Measurements from ENCODE around the gene CDK6.

Gene CDK6

DNA sequence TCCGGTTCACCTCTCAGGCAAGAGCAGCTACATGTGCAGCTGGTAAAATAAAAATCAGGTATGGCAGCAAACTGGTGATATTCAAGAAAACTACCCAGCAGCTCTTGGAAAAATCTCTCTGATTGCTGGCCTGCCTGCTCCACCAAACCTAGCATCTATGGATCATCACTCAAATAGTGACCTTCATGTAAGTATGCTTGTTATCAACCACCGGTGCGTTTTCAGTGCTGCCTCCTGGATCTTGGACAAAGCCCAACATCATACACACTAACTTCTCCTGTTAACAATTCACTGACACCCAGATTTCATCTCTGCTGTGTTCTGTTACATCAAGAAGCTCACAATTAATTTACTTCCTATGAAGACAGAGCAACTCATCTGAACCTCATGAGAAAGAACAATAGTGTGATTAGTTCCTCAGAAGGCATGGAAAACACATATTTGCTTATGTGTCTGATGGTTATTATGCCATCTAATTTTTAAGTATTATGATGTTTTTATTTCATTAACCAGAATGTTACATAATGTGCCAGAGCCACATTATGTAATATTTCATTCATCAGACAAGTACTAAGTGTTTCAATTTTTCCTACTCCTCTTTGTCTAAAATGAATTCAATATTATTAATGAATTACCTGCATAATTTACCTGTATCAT, 8.8 kb downstream of the CDK6 start:
- no peak for DNase-seq (ENCODE audit: low read depth in 2 of 2)

DNA sequence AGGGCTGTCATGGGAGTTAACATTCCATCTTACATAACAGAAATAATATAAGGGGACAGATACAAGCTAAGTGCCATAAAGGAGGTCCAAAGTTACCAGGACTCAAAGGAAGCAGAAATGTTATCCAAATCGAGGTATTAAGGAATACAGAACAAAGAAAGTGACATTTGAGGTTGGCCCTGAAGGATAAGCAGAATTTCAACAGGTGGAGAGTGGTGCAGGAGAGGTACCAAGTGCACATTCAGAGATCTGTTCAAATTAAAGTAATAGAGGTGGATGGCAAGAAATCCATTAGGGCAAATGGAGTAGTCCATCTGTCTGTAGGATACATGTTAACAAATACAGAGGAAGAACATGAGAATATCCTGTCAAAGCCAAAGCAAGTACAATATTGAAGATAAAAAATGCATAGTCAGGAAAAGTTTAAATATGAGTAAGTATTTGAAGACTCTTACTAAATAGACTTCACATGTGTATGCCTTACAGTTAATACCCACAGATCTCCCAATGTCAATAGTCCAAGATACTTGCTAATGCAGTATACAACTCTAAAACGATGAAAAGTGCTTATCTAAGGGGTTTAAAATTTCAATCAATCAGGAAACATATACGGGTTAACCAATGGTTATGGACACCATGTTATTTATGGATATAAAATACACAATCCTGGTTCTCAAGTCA, 10.0 kb downstream of the CDK6 start:
- DNase-seq (ENCODE audit: low read depth in 2 of 2): no peak

DNA sequence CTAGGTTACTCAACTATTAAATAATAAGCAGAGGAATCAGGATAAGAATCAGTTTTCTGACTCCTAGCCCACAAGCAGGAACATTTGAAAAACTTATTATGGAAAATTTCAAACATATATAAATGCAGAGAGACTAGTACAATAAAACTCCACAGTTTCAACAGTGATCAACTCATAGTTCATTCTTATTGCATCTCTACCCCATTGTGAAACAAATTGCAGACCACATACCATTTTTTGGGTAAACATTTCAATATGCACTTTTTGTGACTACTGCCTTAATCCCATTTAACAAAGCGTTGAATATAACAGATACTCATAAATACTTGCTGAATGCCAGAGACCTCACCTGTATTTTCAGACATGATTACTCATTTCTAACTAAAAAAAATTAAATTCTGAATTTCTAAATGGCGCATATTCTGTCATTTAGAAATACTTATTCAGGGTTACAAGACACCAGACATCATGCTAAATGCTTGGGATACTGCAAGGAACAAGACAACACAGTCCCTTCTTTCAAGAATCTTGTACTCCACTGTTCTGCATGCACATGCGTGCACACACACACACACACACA, 11.4 kb downstream of the CDK6 start:
- no peak for DNase-seq (ENCODE audit: low read depth in 2 of 2)

DNA sequence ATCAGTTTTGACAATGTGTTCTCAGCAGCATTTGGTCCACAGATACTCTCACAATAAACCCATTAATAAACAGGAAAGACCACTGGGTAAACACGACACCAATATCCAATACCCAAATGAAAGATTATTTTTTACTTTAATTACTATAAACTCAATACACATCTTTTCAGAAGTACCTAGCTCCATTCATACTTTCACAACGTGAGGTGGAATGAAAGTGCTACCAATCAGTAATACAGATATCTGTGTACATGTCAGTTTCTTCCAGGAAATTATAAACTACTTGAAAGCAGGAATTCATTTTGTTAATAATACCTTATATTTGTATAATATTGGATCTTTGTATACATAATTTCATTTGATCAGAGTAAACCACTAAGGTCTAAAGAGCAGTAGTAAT, 11.9 kb downstream of the CDK6 start:
- no peak for DNase-seq (ENCODE audit: low read depth in 2 of 2)

DNA sequence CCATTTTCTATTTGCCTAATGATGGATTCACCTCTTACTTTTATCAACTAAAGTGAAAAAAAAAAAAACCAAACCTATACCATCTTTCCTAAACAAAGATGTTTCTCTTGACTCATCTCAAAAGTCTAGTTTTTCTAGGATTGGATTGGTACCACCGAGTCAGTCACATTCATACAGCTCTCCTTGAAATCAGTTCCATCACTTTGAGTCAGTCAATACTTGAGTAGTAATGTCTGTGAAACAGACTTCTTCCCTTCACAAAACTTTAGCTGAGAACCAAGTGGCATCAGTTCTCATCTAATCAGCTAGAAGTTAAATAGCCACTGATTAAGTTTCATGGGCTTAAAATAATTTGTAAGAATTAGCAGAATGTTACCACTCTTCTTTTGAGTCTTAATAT, 13.3 kb downstream of the CDK6 start:
- DNase-seq (ENCODE audit: low read depth in 2 of 2): no peak

DNA sequence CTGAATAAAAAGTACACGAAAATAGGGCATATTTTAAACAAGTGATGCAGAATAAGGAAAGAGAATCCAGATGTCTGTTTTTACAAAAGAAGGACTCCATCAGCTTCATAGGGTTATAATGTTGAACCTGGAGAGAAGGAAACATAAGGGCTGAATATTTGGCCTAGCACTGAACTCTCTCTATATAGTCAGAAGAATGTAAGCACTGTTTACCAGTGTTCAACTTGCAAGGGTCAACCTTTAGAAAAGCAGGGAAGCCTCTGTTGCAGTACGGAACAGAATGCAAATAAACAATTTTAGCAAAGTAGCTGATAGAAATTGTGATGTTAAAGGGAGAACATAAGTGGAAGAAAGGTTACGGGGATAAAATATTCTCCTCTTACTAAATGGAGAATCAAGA, 16.2 kb downstream of the CDK6 start:
- no peak for DNase-seq (ENCODE audit: low read depth in 2 of 2)

DNA sequence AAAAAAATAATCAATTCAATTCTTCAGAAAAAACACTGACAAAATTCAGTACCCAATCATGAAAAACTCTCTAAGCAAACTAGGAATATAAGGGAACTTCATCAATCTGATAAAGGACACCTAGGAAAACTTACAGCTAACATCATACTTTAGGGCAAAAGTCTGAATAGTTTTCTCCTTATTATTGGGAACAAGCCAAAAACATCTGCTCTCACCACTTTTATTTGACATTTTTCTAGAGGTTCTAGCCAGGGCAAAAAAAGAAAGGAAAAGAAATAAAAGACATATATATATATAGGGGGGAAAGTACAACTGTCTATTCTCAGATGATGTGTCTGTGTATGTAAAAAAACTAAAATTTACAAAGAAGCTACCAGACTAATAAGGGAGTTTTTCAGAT, 19.0 kb downstream of the CDK6 start:
- no peak for DNase-seq (ENCODE audit: low read depth in 2 of 2)

DNA sequence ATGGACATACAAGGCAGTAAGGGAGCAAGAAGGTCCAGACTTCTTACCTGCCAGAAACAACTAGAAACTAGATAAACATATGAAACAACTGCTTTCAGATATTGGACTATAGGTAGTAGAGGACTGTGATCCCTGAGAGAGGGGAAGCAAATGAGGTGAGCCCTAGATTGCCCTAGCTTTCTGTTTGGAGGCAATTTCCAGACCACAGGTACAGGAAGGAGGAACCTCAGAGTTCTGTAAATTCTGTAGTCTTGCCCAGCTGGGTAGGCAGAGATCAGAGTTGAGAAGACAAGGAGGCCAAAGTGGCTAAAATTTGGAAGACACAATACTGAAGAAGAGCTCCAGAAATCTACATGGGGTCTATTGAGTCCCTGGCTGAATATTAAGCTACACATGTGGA, 21.0 kb downstream of the CDK6 start:
- DNase-seq (ENCODE audit: low read depth in 2 of 2): no peak

DNA sequence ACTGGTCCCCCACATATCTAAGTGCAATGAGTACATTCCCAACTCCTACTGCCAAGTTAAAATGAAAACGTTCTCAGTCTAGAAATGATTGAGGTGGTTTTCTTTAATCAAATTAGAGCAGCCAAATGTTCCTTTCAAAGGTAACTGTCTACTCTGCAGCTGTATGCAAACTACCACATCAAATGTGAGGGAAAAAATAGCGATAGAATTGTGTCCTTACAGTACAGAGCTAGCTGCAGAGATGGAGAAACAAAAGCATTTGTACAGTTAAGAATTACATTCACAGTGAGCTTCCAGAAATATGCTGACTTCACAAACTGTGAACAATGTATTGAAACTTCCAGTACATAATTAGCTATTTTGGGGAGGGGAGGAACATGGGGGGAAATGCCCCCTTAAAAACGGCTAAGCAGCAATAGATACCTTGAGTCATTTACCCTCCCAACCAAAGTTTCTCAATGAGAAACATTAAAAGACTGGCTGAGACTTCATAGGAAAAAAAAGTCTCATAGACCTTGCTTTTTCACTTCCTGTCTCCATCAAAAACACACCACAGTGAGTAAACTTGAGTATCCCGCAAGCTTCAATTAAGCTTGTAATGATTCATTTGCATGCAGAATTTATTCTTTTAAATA, 22.9 kb downstream of the CDK6 start:
- DNase-seq (ENCODE audit: low read depth in 2 of 2): no peak

DNA sequence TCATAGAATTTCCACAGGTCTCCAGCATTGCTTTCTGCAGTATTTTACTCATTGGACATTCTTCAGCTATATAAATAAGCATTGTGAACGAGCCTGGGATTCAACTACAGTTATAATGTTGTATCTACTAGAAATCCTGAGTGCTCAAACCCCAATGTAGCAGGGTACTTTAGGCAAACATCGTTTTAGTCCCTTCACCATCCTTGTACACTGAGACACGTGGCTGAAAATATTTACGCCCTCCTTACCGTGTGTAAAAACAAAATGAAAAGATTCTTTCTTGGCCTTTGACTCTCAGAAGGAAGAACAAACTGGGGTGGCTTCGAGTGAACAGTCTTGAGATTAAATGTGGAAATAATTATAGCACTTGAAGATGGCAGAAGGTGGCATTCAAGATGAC, 25.2 kb downstream of the CDK6 start:
- DNase-seq (ENCODE audit: low read depth in 2 of 2): no peak

DNA sequence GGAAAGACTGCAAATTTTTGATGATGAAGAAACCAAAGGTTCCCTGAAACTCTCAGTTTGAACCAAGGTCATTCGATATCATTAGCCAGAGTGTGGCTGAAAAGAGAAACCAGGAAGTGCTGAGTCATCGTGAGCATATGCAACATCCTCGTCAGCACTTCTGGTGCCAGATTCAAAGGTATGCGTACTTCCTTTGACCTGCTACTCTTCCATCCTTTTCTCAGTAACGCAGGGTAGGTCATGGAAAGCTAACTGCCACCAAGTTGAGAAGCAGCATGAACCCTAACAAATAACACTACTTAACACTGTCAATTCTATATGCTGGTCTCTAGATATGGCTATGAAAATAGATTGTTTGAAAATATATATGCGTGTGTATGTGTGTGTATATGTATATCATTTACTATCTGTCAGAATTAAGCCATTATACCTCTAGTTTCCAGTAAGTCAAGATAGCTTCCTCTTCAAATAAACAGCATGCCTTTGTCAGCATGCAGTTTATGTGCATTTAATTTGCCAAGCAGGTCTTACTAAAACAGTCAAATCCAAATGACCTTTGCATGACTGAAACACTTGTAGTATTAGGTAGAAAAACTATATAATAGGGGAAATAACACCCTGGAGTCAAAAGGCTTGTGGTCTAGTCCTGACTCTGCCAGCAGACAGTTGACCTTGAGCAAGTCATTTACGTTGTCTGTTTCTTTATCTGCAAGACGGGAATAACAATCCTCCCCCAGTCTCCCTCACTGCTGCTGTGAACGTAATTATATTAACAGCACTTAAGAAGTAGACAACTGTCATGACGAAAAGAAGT, 26.4 kb downstream of the CDK6 start:
- peak; percentile 28 to 45 for DNase-seq (ENCODE audit: low read depth in 2 of 2)

DNA sequence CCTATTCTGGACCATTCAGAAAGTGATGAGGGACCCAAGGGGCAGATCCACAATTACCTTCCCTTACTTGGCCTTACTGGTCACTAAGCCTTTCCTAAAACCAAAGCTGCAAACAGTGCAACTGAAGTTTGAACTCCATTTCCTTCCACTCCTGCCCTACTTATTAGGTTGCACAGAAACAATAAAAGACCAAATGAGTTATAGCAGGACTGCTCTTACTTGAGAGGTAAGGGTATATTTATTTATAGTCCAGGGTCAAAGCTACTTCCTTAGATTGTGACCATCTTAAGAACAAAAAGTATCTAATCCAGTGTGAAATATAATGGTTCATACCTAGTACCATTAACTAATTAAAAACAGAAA, 27.0 kb downstream of the CDK6 start:
- DNase-seq (ENCODE audit: low read depth in 2 of 2): no peak

DNA sequence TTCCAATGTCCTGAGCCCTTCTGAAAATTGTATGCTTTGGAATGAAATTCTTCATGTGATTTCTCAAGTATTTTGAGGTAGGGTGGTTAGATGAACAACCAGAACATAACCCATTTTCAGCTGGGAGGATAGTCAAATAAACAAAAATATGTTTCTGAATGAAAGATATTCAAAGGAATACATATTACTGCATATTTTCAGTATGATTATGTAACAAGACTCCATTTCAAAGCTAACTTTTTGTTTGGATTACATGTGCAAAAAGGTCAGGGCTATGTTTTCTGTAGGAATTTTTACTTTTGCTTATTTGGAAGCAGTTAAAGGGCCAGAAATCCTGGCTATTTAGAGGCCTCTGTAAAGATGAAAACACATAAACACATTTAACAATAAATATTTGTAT, 27.7 kb downstream of the CDK6 start:
- no peak for DNase-seq (ENCODE audit: low read depth in 2 of 2)

DNA sequence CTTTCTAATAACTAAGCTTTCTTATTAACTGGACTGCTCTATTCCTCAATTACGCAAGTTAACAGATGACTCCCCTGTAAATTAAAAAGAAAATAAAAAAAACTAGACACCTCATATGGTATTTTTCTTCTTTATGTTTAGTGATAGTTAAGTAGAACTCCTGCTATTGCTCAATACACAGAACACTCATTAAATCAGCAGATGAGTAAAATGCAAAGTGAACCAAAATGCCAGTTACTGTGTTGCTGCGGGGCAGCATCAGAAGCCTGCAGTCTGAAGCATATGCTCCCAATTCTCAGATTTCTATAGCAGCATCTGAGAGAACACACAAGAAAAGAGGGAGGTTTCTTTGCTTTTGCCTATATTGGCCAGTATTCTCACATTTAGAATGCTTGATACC, 28.4 kb downstream of the CDK6 start:
- no peak for DNase-seq (ENCODE audit: low read depth in 2 of 2)

DNA sequence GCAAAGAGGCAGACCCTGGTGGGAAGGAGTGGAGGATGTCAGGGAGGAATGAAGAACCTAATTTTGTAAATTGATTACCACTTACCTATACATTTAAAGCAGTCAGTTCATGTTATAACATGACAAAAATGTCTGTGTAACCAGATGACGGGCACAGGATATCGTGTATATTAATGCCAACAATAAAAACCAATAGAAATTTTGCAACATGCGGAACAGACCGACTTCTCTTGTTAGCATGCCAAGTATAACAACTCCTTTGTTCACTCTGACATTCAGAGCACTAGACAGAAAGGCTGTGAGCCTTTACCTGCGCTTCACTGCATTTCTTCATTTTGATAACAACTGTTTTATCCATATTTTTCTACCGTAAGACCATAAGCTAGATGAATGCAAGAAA, 29.9 kb downstream of the CDK6 start:
- no peak for DNase-seq (ENCODE audit: low read depth in 2 of 2)

DNA sequence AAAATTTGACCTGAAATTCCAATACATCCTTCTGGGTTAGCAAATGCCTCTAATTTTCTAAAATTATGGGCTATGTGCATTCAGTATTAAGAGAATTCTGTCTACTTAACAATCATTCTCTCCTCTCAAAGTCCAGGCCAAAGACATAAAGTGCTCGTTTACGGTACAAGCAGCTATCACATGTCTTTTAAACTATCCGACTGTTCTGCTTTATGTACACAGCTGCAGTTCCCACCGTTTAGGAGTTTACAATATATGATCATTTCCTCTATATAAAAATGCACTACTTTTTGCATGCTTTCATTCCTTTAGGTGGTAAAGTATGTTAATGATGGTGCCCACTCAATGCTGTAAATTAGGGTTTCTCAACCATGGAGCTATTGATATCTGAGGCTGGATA, 34.0 kb downstream of the CDK6 start:
- no peak for DNase-seq (ENCODE audit: low read depth in 2 of 2)

DNA sequence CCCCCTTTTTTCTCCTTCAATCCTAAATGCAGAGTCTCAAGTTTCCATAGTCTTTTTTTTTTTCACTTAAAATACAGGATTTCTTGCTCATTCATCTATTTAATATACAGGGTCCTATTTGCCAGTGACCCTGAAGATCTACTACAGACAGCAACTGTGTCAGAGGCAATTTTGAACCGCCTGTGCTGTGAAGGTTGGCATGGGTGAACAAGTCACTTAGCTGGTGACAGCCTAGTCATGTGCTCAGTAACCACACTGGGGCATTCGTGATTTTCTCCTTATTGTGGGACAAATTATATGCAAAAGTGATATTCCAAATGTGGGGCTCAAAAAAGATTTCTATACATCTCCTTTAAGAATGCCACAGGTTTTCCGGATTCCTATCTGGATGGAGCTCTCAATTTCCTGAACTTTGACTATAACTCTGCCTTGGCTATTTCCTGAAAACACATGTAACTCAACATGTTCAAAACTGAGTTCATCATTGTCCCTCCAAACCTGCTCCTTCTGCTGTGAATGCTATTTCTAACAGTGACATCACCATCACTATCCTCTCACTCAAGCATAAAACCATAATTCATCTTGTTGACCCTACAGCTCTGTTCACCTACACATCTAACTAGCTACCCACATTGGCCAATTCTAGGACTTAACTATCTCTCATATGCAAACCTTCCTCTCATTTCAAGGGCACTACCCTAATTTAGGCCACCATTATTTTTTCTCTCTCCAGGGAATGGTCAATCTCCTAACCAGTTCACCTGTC, 36.7 kb downstream of the CDK6 start:
- no peak for DNase-seq (ENCODE audit: low read depth in 2 of 2)

DNA sequence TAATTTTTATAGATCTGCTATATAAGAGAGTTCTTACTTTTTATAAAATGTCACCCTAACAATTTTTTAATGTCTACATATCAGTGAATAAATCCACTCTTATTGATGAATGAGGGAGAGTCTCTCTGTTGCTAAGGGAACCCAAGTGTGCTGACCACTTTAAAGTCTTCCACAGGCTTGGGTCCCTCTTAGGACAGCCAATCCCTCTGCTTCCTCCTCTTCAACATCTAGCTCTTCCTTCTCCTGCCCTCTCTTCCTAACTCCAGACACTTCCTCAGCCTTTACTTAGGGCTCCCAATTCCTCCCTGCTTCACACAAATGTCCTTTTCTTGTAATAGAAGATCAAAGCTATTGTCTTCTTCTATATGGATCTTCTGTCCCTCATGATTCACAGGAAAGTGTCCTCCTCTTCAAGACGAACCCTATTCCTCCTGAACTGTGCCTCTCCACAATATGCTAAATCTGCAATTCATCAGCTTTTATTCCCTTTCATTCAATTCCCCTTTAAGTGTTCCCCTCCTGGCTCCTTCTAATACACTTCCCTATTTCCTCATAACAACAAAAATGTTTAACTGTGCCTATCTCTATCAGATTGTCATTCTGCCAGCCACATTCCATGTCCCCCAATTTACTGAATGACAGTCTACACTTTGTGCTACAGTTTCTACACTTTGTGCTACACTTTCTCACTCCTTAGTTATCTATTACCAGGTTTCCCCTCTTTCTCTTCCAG, 37.7 kb downstream of the CDK6 start:
- no peak for DNase-seq (ENCODE audit: low read depth in 2 of 2)

DNA sequence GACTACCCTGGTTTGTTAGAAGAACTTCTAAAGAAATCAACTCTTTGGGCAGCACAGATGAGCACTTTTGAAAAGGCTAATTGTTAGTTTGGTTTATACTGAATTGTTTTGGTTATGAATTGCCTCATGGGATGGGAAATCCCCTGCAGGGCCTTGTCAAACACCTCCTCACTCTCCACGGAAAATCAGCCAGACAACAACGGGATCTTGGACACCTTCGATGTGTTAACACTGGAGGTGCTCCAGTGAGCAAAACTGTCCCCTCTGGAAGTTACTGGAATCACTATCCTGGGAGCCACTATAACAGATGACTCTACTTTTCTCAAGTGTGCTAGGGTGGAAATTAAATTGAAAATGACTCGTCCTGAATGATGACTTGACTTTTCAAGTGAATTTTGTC, 38.7 kb downstream of the CDK6 start:
- DNase-seq (ENCODE audit: low read depth in 2 of 2): no peak

DNA sequence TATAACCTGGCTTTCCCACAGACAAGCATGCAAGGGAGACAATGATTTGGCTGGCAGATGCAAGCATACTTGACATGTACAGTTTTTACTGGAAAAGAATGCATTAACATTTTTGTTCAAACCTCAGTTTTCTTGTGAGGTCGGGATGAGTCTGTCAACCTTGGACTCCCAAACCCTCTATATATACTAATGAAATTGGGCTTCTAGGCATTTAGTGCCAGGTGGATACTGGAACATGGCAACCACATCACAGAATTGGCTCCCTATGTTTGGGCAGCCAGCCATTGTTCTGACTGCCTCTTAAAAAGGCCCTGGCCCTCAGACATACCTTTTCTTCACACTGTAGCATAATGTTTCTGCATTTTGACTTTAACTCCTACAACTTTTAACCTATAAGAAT, 39.1 kb downstream of the CDK6 start:
- DNase-seq (ENCODE audit: low read depth in 2 of 2): no peak

DNA sequence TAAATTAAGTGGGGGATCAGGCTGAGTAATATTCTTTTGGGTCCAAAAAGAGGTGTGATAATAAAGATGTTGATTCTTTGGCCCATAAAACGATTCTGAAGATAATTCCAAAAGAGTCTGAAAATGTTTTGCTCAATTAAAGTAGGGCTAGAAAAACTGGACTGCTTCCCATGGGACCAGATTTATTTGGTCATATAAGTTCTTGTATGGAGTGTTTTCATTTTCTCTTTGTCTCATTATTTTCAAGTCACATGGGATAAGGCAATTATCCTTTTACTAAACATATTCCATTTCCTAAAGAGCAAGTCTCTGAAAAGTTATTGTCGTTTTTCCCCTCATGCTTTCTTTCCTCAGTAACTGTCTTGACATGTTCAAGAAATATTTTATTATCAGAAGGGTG, 41.5 kb downstream of the CDK6 start:
- DNase-seq (ENCODE audit: low read depth in 2 of 2): no peak
